ENCODE data around the gene LACC1. TPM values are rescaled to one million over a fixed set of nuclear protein-coding genes. Genes with fewer than 3 reads are reported as not detected.

Gene LACC1
- total RNA-seq, result 10.7 and 19.0 TPM in 2 replicates

DNA sequence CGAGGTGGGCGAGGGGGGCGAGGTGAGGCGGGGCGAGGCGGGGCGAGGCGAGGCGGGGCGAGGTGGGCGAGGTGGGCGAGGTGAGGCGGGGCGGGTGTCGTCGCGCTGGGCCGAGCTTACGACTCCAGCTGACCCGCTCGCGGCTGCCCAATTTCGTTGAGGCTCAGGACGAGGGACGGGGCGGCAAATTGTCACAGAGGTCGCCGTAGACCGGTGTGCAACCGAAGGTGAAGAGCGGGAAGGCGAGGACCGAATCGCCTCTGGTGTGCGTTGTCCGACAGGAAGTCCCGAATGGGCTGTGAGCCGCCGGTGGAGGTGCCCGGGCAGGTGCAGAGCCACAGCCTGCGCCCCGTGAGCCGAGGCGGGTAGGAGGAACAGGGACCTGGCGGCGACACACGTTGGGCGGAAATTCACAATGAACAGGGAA lies at the start of gene LACC1:
LACC1 (plus strand) TSS at position 150 of the 427 bp plus-strand sequence. CDS start 1,082 bp downstream, outside the sequence.

DNA sequence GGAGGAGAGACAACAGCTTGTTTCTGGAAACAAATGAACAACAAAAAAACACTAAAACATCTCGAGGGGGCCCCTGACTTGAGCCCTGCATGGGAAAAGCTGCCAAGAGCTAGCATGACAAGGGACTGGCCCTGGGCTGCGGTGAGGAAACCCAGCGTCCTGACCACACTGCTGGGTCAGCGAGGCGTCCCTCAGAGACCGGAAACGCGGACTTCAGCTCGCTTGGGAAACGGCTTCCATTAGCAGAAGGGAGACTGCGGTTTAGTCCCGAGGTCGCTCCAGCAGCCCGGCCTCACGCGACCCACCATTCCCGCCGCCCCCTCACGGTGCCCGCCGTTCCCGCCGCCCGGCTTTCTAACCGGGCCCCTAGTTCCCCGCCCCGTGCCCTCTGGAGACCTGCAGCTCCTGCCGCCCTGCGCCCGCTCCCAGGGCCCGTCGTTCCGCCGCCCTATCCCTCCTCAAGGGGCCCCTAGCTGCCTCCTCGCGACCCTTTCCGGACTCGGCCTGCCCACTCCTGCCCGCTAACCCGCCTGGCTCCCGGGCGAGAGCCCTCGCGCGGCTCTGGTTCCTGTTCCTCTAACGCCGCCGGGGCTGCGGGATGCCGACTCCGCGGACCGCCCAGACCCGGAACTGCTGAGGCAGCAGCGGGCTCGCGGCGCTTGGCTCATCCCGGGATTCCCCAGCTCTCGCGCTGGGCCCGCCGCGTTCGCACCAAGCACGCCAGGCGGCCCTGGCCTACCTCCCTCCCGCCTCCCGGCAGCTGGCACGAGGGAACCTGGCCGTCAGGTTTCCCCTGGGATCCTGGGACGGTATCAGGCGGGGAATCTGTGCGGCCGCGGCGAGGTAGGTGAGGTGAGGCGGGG lies 581 bp upstream of the LACC1 start, which contains the start of gene CCDC122:
CCDC122 (minus strand) TSS at position 849 of the 863 bp plus-strand sequence. CDS start 10,364 bp downstream, outside the sequence.

Other genes starting within 250 kb of the LACC1 start
- 0.48 and 1.5 TPM in 2 replicates for gene ENOX1, start 92.9 kb upstream of the LACC1 start, total RNA-seq
- gene CCDC122, start 164 bp upstream of the LACC1 start, total RNA-seq, result 3.9 and 12.8 TPM in 2 replicates